HEK293 (cell line): ENCODE measurements around the gene EGFR.

Source experiments
- CTCF ChIA-PET: fragments of 350-600 bp; formaldehyde crosslinking; extraction: SDS; loops from one replicate; lab custom pipeline; 2021; ENCODE audit warnings: antibody characterized with exemption; lab: Yijun Ruan, JAX
- POLR2A ChIA-PET: fragments of 300-600 bp; formaldehyde crosslinking; extraction: SDS; loops from one replicate; lab custom pipeline; 2020; ENCODE audit warnings: antibody characterized with exemption, inconsistent platforms; lab: Yijun Ruan, JAX
- H3K27ac ChIP-seq: fragments of 200-500 bp; sonication (Bioruptor generic); 2 replicates; pipeline ENCODE4 v1.5.1; 2014; ENCODE audit warnings: low read depth, low read length, control low read depth, inconsistent platforms; ENCODE audit errors: extremely low read depth
- H3K36me3 ChIP-seq, 2 experiments: fragments of 200-500 bp in 1 of 2; sonication (Bioruptor generic) in 1 of 2; 1 replicate in 1 of 2; 2 replicates in 1 of 2; pipeline ENCODE4 v1.5.1; 2014 to 2017; ENCODE audit warnings: inconsistent platforms in 2 of 2, low read length in 2 of 2; ENCODE audit not compliant: control insufficient read depth in 2 of 2, insufficient read depth in 1 of 2
- H3K4me1 ChIP-seq: fragments of 200-500 bp; sonication (Bioruptor generic); 2 replicates; pipeline ENCODE4 v1.5.1; 2014; ENCODE audit warnings: mild to moderate bottlenecking, low read length, inconsistent platforms; ENCODE audit not compliant: control insufficient read depth, insufficient read depth
- H3K4me3 ChIP-seq: 2 replicates; pipeline ENCODE4 v1.5.1; 2011; ENCODE audit warnings: low read depth, mild to moderate bottlenecking, control low read depth, low read length, moderate library complexity
- H3K9me3 ChIP-seq: fragments of 200-500 bp; sonication (Bioruptor generic); 2 replicates; pipeline ENCODE4 v1.5.1; 2014; ENCODE audit warnings: low read depth, low read length, inconsistent platforms; ENCODE audit not compliant: control insufficient read depth, insufficient read depth
- GFI1B ChIP-seq: fragments of 450-650 bp; formaldehyde crosslinking; IDR thresholded peaks from 2 replicates; pipeline ENCODE4 v1.5.1; 2016; ENCODE audit warnings: missing biosample characterization, missing genetic modification characterization
- GLI4 ChIP-seq: fragments of 450-650 bp; formaldehyde crosslinking; IDR thresholded peaks from 2 replicates; pipeline ENCODE4 v1.5.1; 2016; ENCODE audit warnings: missing biosample characterization, missing genetic modification characterization
- PATZ1 ChIP-seq: fragments of 450-650 bp; formaldehyde crosslinking; IDR thresholded peaks from 2 replicates; pipeline ENCODE4 v1.5.1; 2016; ENCODE audit warnings: missing biosample characterization, missing genetic modification characterization
- PRDM4 ChIP-seq: fragments of 450-650 bp; formaldehyde crosslinking; IDR thresholded peaks from 2 replicates; pipeline ENCODE4 v1.5.1; 2017; ENCODE audit warnings: missing biosample characterization, missing genetic modification characterization
- RBAK ChIP-seq: fragments of 450-650 bp; formaldehyde crosslinking; IDR thresholded peaks from 2 replicates; pipeline ENCODE4 v1.5.1; 2016; ENCODE audit warnings: missing biosample characterization, missing genetic modification characterization
- ZBTB6 ChIP-seq: fragments of 450-650 bp; formaldehyde crosslinking; IDR thresholded peaks from 2 replicates; pipeline ENCODE4 v1.5.1; 2017; ENCODE audit warnings: missing biosample characterization, missing genetic modification characterization
- ZBTB7A ChIP-seq: fragments of 450-650 bp; formaldehyde crosslinking; IDR thresholded peaks from 2 replicates; pipeline ENCODE4 v1.5.1; 2016; ENCODE audit warnings: low read depth, missing biosample characterization, missing genetic modification characterization
- ZFP3 ChIP-seq: fragments of 450-650 bp; formaldehyde crosslinking; IDR thresholded peaks from 2 replicates; pipeline ENCODE4 v1.5.1; 2016; ENCODE audit warnings: low read depth, missing biosample characterization, missing genetic modification characterization
- ZNF18 ChIP-seq: fragments of 450-650 bp; formaldehyde crosslinking; IDR thresholded peaks from 2 replicates; pipeline ENCODE4 v1.5.1; 2016; ENCODE audit warnings: missing biosample characterization, missing genetic modification characterization
- ZNF391 ChIP-seq: fragments of 450-650 bp; formaldehyde crosslinking; IDR thresholded peaks from 2 replicates; pipeline ENCODE4 v1.5.1; 2016; ENCODE audit warnings: low read depth, missing biosample characterization, missing genetic modification characterization, borderline replicate concordance
- ZNF518A ChIP-seq: fragments of 450-650 bp; formaldehyde crosslinking; conservative IDR thresholded peaks from 2 replicates; pipeline ENCODE4 v1.5.1; 2016; ENCODE audit warnings: low read depth, missing biosample characterization, missing genetic modification characterization
- ZNF560 ChIP-seq: fragments of 450-650 bp; formaldehyde crosslinking; IDR thresholded peaks from 2 replicates; pipeline ENCODE4 v1.5.1; 2017; ENCODE audit warnings: missing biosample characterization, missing genetic modification characterization, borderline replicate concordance
- ZNF571 ChIP-seq: fragments of 450-650 bp; formaldehyde crosslinking; IDR thresholded peaks from 2 replicates; pipeline ENCODE4 v1.5.0; 2017; ENCODE audit warnings: missing biosample characterization, missing genetic modification characterization
- ZNF624 ChIP-seq: fragments of 450-650 bp; formaldehyde crosslinking; IDR thresholded peaks from 2 replicates; pipeline ENCODE4 v1.5.1; 2017; ENCODE audit warnings: missing biosample characterization, missing genetic modification characterization
- ZSCAN23 ChIP-seq: fragments of 450-650 bp; formaldehyde crosslinking; IDR thresholded peaks from 2 replicates; pipeline ENCODE4 v1.5.1; 2016; ENCODE audit warnings: missing biosample characterization, missing genetic modification characterization
- TF ChIP-seq, protein P1 (sequence below): fragments of 450-650 bp; formaldehyde crosslinking; IDR thresholded peaks from 2 replicates; pipeline ENCODE4 v1.5.1; 2016; ENCODE audit warnings: missing biosample characterization, missing genetic modification characterization
- TF ChIP-seq, protein P2 (sequence below): fragments of 450-650 bp; formaldehyde crosslinking; IDR thresholded peaks from 2 replicates; pipeline ENCODE4 v1.5.1; 2016; ENCODE audit warnings: missing biosample characterization, missing genetic modification characterization
- TF ChIP-seq, protein P3 (sequence below): IDR thresholded peaks from 2 replicates; pipeline ENCODE4 v1.6.1; 2011; ENCODE audit warnings: mild to moderate bottlenecking, low read depth, low read length, borderline replicate concordance

The EGFR gene

DNA sequence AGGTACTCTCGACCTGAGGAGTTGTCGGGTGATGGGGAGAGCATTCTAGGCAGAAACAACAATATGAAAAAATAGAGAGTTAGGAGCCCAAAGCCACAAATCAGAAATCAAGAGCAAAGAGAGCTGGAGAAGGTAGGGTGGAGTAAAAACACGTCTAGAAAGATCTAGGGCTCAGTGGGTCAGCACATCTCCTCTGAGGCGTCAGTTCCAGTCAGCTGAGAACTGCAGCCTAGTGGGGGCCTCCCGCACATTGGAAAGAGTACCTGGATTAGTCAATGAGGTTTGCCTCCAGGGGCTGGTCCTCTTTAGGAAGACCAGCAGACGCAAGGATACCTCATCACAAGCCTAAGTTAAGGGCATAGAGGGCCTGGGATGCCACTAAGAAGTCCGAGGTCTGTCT, 233.1 kb downstream of the EGFR start:
- Histone ChIP-seq H3K9me3 (no peaks in the 10 kb centered on the region), H3K4me1 (peaks cover 6% of the 10 kb centered on the region; the same call in 1 of the 2 replicates), H3K27ac (no peak overlapping the region), H3K36me3 (no peaks in the 10 kb centered on the region), H3K4me3 (no peak overlapping the region)
- ChIA-PET POLR2A (no interaction called here), CTCF (interaction anchor here (0.7 to 5.7 kb wide), 4 partner anchors 9 to 477 kb away, joined by 3 to 141 read pairs (median 45); no protein-coding TSS in a partner anchor)
- TF ChIP-seq ZNF560 (tag by site-specific recombination): no peak
- TF ChIP-seq GFI1B (tag by site-specific recombination): no peak
- no peak for TF ChIP-seq ZNF571 (tag by site-specific recombination)
- no peak for TF ChIP-seq ZNF391 (tag by site-specific recombination)
- no peak for TF ChIP-seq ZSCAN23 (tag by site-specific recombination)
- TF ChIP-seq ZFP3: no peak
- no peak for TF ChIP-seq PATZ1 (tag by site-specific recombination)
- TF ChIP-seq RBAK (tag by site-specific recombination): no peak
- TF ChIP-seq GLI4 (tag by site-specific recombination): no peak
- TF ChIP-seq, protein P1, sequence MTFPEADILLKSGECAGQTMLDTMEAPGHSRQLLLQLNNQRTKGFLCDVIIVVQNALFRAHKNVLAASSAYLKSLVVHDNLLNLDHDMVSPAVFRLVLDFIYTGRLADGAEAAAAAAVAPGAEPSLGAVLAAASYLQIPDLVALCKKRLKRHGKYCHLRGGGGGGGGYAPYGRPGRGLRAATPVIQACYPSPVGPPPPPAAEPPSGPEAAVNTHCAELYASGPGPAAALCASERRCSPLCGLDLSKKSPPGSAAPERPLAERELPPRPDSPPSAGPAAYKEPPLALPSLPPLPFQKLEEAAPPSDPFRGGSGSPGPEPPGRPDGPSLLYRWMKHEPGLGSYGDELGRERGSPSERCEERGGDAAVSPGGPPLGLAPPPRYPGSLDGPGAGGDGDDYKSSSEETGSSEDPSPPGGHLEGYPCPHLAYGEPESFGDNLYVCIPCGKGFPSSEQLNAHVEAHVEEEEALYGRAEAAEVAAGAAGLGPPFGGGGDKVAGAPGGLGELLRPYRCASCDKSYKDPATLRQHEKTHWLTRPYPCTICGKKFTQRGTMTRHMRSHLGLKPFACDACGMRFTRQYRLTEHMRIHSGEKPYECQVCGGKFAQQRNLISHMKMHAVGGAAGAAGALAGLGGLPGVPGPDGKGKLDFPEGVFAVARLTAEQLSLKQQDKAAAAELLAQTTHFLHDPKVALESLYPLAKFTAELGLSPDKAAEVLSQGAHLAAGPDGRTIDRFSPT (tag by site-specific recombination): no peak
- no peak for TF ChIP-seq ZBTB7A (tag by site-specific recombination)
- no peak for TF ChIP-seq ZNF518A (tag by site-specific recombination)
- TF ChIP-seq PRDM4 (tag by site-specific recombination): no peak
- TF ChIP-seq, protein P2, sequence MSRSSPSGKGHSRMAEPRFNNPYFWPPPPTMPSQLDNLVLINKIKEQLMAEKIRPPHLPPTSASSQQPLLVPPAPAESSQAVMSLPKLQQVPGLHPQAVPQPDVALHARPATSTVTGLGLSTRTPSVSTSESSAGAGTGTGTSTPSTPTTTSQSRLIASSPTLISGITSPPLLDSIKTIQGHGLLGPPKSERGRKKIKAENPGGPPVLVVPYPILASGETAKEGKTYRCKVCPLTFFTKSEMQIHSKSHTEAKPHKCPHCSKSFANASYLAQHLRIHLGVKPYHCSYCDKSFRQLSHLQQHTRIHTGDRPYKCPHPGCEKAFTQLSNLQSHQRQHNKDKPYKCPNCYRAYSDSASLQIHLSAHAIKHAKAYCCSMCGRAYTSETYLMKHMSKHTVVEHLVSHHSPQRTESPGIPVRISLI: no peak
- TF ChIP-seq ZNF624 (tag by site-specific recombination): no peak
- no peak for TF ChIP-seq ZNF18 (tag by site-specific recombination)
- TF ChIP-seq, protein P3, sequence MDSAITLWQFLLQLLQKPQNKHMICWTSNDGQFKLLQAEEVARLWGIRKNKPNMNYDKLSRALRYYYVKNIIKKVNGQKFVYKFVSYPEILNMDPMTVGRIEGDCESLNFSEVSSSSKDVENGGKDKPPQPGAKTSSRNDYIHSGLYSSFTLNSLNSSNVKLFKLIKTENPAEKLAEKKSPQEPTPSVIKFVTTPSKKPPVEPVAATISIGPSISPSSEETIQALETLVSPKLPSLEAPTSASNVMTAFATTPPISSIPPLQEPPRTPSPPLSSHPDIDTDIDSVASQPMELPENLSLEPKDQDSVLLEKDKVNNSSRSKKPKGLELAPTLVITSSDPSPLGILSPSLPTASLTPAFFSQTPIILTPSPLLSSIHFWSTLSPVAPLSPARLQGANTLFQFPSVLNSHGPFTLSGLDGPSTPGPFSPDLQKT: no peak
- no peak for TF ChIP-seq ZBTB6
